Fibroblast of mammary gland (primary cell): ENCODE results near the gene PLCH2.
"Not testable (repeated sequence)": the region's sequence is repeated elsewhere in the genome, so short reads cannot be mapped to it uniquely, and the experiment has no call there.

Experiments
- DNase-seq: peaks from one replicate; pipeline ENCODE4 v3.0.0-alpha.2; 2010; ENCODE audit warnings: low read depth
- H3K4me3 ChIP-seq: 2 replicates; pipeline ENCODE4 v1.5.1; 2011; ENCODE audit warnings: low read depth, mild to moderate bottlenecking, low read length, moderate library complexity; ENCODE audit not compliant: control insufficient read depth
- CTCF ChIP-seq: conservative IDR thresholded peaks from 2 replicates; pipeline ENCODE4 v1.5.1; 2011; ENCODE audit warnings: low read depth, low read length, inconsistent platforms; ENCODE audit not compliant: control insufficient read depth, insufficient read depth

The PLCH2 gene

GRCh38 chr1:2552189-2552588 lies 76.1 kb downstream of the PLCH2 start:
- TF ChIP-seq CTCF, result no peak
- no peak for DNase-seq
- H3K4me3 ChIP-seq, result no peak overlapping the region

GRCh38 chr1:2553076-2553475 lies 77.0 kb downstream of the PLCH2 start:
- H3K4me3 ChIP-seq, DNase-seq: not testable (repeated sequence)

GRCh38 chr1:2553871-2554620 lies 78.0 kb downstream of the PLCH2 start:
- no peak overlapping the region for H3K4me3 ChIP-seq
- DNase-seq, result no peak
- no peak for TF ChIP-seq CTCF

GRCh38 chr1:2554621-2555387 lies 78.7 kb downstream of the PLCH2 start:
- DNase-seq, result no peak

More at GRCh38 chr1:2554621-2555387, 78.7 kb downstream of the PLCH2 start:
- H3K4me3 ChIP-seq, result no peak overlapping the region
- peak; percentile 29 for TF ChIP-seq CTCF
